Choroid plexus epithelial cell (primary cell): ENCODE measurements around the gene DNAH9.

Source experiments
- DNase-seq: peaks from one replicate; pipeline ENCODE4 v3.0.0-alpha.2; 2010; ENCODE audit warnings: low read depth
- H3K4me3 ChIP-seq: 2 replicates; pipeline ENCODE4 v1.5.1; 2011; ENCODE audit warnings: low read depth, mild to moderate bottlenecking, control low read depth, low read length, moderate library complexity
- CTCF ChIP-seq: conservative IDR thresholded peaks from 2 replicates; pipeline ENCODE4 v1.5.1; 2011; ENCODE audit warnings: low read depth, mild to moderate bottlenecking, control low read depth, inconsistent platforms, low read length, moderate library complexity

The DNAH9 gene

GRCh38 chr17:11598274-11599221, at the start of gene DNAH9:
TSS of gene DNAH9 (plus strand) at chr17:11598470. CDS start at chr17:11598499, 29 bp downstream.
- H3K4me3 ChIP-seq: peak within 1 kb of the TSS; percentile 8
- DNase-seq: peak; percentile 22

DNA sequence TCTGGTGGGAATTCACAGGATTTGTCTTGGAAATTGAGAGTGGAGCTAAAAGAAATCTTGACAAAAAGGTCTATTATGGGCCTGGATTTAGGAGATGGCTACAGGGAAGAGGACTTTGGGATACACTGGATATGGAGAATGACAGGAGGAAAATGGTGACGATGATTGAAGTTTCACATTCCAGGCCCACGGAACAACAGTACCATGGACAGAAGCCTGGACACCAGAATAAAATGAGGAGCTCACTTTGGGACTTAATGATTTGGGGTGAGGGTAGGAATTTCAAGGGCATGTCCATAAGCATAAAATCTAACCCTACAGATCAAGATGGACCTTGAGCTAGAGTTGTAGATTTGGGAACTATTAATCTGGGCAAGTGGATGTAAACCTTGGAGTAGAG, 47.8 kb upstream of the DNAH9 start:
- no peak for DNase-seq
- TF ChIP-seq CTCF: no peak

More at GRCh38 chr17:11598274-11599221, at the start of gene DNAH9:
- TF ChIP-seq CTCF: no peak

DNA sequence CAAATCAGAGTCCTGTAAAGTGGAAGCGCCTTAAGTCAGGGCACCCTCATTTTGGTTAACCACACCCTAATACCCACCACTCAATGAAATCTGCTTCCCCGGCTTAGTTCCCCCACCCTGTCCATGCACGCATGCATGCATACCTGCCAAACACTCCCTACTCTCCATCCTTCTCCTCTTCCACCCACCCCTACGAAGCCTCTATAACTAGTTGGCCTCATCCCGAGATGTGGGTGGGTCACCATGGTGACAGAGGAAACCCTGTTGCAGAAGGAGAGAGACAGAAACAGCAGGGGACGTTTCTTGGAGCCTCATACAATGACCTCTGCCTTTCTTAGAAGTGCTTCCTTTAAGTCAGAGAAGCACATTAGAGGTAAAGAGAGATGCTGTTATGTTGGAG, 46.8 kb upstream of the DNAH9 start:
- no peak for DNase-seq
- no peak for TF ChIP-seq CTCF
- no peak overlapping the region for H3K4me3 ChIP-seq

More for the DNA sequence above, 47.8 kb upstream of the DNAH9 start:
- no peak overlapping the region for H3K4me3 ChIP-seq

GRCh38 chr17:11553135-11553534, 45.1 kb upstream of the DNAH9 start:
- DNase-seq: no peak
- TF ChIP-seq CTCF: no peak
- no peak overlapping the region for H3K4me3 ChIP-seq

- DNase-seq: no peak
- no peak for TF ChIP-seq CTCF
- H3K4me3 ChIP-seq: no peak overlapping the region
Observed at GRCh38 chr17:11554042-11554441, 44.2 kb upstream of the DNAH9 start.

GRCh38 chr17:11554542-11554941, 43.7 kb upstream of the DNAH9 start:
- no peak overlapping the region for H3K4me3 ChIP-seq
- TF ChIP-seq CTCF: no peak
- DNase-seq: no peak

GRCh38 chr17:11555530-11555929, 42.7 kb upstream of the DNAH9 start:
- no peak overlapping the region for H3K4me3 ChIP-seq
- DNase-seq: no peak
- TF ChIP-seq CTCF: no peak
